GM23338 (cell line): ENCODE data around the gene EID1.

Source experiments
- EZH2 ChIP-seq: fragments of 200-600 bp; sonication (generic); IDR thresholded peaks from one replicate; pipeline ENCODE4 v1.8.0; 2017; ENCODE audit warnings: antibody characterized with exemption, mild to moderate bottlenecking, low read depth; ENCODE audit not compliant: unreplicated experiment
- JUNB ChIP-seq: IDR thresholded peaks from one replicate; pipeline ENCODE4 v1.6.1; 2016; ENCODE audit warnings: antibody characterized with exemption; ENCODE audit not compliant: unreplicated experiment
- ZNF331 ChIP-seq: fragments of 250-450 bp; sonication (Bioruptor Pico); IDR thresholded peaks from 2 replicates; pipeline ENCODE4 v1.5.0; 2020; ENCODE audit warnings: low read depth, mild to moderate bottlenecking, moderate library complexity
- TF ChIP-seq, protein P1 (sequence below), 2 experiments: fragments of 200-600 bp in 1 of 2; sonication (generic) in 1 of 2; conservative IDR thresholded peaks; 2 replicates each; pipeline versions ENCODE4 v1.5.1 to v1.6.1; 2016 to 2017; ENCODE audit warnings: antibody characterized with exemption in 2 of 2, low read depth in 2 of 2, mild to moderate bottlenecking in 2 of 2, moderate library complexity in 1 of 2
- TF ChIP-seq, protein P2 (sequence below): IDR thresholded peaks from one replicate; pipeline ENCODE4 v1.6.1; 2018; ENCODE audit warnings: antibody characterized with exemption; ENCODE audit not compliant: unreplicated experiment

DNA sequence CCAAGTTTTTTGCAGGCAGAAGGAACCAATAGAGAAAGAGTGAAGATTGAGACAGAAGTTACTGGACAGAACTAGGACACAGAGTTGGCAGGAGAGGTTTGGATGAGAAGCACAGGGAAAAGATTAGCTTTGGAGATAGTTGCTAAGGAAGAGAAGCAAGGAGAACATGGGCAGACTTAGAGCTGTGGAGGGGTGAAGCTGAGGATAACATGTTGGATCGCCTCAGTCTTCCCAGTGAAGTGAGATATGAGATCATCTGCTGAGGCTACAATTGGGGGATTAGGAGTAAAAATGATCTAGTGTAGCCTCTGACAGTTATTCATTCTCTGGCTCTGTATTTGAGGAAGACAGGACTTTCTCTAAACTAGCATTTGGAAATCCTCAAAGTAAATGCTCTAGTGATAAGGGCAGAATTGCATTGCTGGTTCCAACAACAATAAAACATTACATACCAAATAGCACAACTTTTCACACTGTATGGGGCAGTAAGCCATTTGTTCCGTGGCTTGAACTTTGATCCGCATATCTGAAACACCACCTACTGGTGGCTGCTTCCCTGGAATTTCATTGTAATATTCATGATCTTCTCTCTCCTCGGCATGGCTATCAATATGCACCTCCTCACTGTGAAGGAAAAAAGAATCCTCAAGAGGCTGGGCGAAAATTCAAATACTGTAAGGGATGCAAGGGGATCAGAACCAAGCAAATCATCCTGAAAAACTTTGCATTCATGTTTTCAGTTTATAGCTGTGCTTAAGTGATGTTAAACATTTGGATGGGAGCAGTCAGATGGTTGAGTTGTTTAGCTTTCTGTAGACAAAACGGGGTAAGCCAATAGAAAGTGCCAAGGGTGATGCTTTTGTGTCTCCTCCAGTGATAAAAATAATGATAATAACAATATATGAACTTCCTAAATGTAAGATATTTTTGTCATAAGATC lies 22.2 kb upstream of the EID1 start:
- TF ChIP-seq, protein P1, sequence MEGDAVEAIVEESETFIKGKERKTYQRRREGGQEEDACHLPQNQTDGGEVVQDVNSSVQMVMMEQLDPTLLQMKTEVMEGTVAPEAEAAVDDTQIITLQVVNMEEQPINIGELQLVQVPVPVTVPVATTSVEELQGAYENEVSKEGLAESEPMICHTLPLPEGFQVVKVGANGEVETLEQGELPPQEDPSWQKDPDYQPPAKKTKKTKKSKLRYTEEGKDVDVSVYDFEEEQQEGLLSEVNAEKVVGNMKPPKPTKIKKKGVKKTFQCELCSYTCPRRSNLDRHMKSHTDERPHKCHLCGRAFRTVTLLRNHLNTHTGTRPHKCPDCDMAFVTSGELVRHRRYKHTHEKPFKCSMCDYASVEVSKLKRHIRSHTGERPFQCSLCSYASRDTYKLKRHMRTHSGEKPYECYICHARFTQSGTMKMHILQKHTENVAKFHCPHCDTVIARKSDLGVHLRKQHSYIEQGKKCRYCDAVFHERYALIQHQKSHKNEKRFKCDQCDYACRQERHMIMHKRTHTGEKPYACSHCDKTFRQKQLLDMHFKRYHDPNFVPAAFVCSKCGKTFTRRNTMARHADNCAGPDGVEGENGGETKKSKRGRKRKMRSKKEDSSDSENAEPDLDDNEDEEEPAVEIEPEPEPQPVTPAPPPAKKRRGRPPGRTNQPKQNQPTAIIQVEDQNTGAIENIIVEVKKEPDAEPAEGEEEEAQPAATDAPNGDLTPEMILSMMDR (conservative IDR thresholded peaks at IDR 0.05; ENCODE audit: low read depth in 2 of 2), result peak; percentile 56 to 58
- TF ChIP-seq EZH2, result no peak
- no peak for TF ChIP-seq JUNB
- no peak for TF ChIP-seq ZNF331 (CRISPR knock-in tag)
- TF ChIP-seq, protein P2, sequence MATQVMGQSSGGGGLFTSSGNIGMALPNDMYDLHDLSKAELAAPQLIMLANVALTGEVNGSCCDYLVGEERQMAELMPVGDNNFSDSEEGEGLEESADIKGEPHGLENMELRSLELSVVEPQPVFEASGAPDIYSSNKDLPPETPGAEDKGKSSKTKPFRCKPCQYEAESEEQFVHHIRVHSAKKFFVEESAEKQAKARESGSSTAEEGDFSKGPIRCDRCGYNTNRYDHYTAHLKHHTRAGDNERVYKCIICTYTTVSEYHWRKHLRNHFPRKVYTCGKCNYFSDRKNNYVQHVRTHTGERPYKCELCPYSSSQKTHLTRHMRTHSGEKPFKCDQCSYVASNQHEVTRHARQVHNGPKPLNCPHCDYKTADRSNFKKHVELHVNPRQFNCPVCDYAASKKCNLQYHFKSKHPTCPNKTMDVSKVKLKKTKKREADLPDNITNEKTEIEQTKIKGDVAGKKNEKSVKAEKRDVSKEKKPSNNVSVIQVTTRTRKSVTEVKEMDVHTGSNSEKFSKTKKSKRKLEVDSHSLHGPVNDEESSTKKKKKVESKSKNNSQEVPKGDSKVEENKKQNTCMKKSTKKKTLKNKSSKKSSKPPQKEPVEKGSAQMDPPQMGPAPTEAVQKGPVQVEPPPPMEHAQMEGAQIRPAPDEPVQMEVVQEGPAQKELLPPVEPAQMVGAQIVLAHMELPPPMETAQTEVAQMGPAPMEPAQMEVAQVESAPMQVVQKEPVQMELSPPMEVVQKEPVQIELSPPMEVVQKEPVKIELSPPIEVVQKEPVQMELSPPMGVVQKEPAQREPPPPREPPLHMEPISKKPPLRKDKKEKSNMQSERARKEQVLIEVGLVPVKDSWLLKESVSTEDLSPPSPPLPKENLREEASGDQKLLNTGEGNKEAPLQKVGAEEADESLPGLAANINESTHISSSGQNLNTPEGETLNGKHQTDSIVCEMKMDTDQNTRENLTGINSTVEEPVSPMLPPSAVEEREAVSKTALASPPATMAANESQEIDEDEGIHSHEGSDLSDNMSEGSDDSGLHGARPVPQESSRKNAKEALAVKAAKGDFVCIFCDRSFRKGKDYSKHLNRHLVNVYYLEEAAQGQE, result no peak
